Neural progenitor cell (in vitro differentiated cells): Measurements from ENCODE around the gene LPCAT3. TPM values are rescaled to one million over a fixed set of nuclear protein-coding genes. Genes with fewer than 3 reads are reported as not detected.
"Not testable (repeated sequence)": the region's sequence is repeated elsewhere in the genome, so short reads cannot be mapped to it uniquely, and the experiment has no call there.

Experiments used
- DNase-seq: peaks from one replicate; pipeline ENCODE4 v3.0.0-alpha.2; 2016; ENCODE audit warnings: low spot score
- H2AFZ ChIP-seq: fragments of 200-600 bp; sonication (generic); replicated peaks from 2 replicates; pipeline ENCODE4 v1.6.1; 2016; ENCODE audit warnings: antibody characterized with exemption
- H3F3A ChIP-seq: fragments of 200-600 bp; sonication (generic); 2 replicates; pipeline ENCODE4 v1.6.1; 2016; ENCODE audit warnings: antibody characterized with exemption, low read depth
- H3K27ac ChIP-seq: fragments of 200-600 bp; sonication (generic); 2 replicates; pipeline ENCODE4 v1.5.1; 2016; ENCODE audit warnings: mild to moderate bottlenecking
- H3K27me3 ChIP-seq: fragments of 200-600 bp; sonication (generic); 2 replicates; pipeline ENCODE4 v1.6.1; 2016; ENCODE audit warnings: mild to moderate bottlenecking, moderate library complexity
- H3K36me3 ChIP-seq: fragments of 200-600 bp; sonication (generic); 2 replicates; pipeline ENCODE4 v1.5.1; 2016
- H3K4me1 ChIP-seq: fragments of 200-600 bp; sonication (generic); 2 replicates; pipeline ENCODE4 v1.6.1; 2016; ENCODE audit warnings: mixed run types
- H3K4me2 ChIP-seq: fragments of 200-600 bp; sonication (generic); 2 replicates; pipeline ENCODE4 v1.6.1; 2016
- H3K4me3 ChIP-seq: fragments of 200-600 bp; sonication (generic); 2 replicates; pipeline ENCODE4 v1.5.1; 2016
- H3K79me2 ChIP-seq: fragments of 200-600 bp; sonication (generic); 2 replicates; pipeline ENCODE4 v1.6.1; 2016; ENCODE audit warnings: low read depth
- H3K9ac ChIP-seq: fragments of 200-600 bp; sonication (generic); 2 replicates; pipeline ENCODE4 v1.6.1; 2016
- H3K9me3 ChIP-seq: fragments of 200-600 bp; sonication (generic); 2 replicates; pipeline ENCODE4 v1.5.1; 2016; ENCODE audit warnings: low read depth
- H4K20me1 ChIP-seq: fragments of 200-600 bp; sonication (generic); 2 replicates; pipeline ENCODE4 v1.6.1; 2016; ENCODE audit warnings: low read depth
- H3K27ac Mint-ChIP-seq: 3 replicates; pipeline ENCODE4 v1.8.0; 2021; ENCODE audit warnings: mixed read lengths
- H3K27me3 Mint-ChIP-seq: 2 replicates; pipeline ENCODE4 v1.8.0; 2022; ENCODE audit warnings: low read depth, mild to moderate bottlenecking, inconsistent platforms, moderate library complexity, mixed read lengths; ENCODE audit not compliant: insufficient read depth
- H3K36me3 Mint-ChIP-seq: 3 replicates; pipeline ENCODE4 v1.8.0; 2021; ENCODE audit warnings: mixed read lengths
- H3K4me1 Mint-ChIP-seq: 3 replicates; pipeline ENCODE4 v1.8.0; 2021; ENCODE audit warnings: mixed read lengths
- H3K4me3 Mint-ChIP-seq: 3 replicates; pipeline ENCODE4 v1.8.0; 2021; ENCODE audit warnings: mild to moderate bottlenecking, moderate library complexity, mixed read lengths
- H3K9me3 Mint-ChIP-seq: 3 replicates; pipeline ENCODE4 v1.8.0; 2020; ENCODE audit warnings: mixed read lengths
- CTCF ChIP-seq: fragments of 200-600 bp; sonication (generic); IDR thresholded peaks from 2 replicates; pipeline ENCODE4 v1.5.1; 2017; ENCODE audit warnings: antibody characterized with exemption, mild to moderate bottlenecking
- EZH2 ChIP-seq: fragments of 200-600 bp; sonication (generic); IDR thresholded peaks from 2 replicates; pipeline ENCODE4 v1.6.1; 2017; ENCODE audit warnings: antibody characterized with exemption, mild to moderate bottlenecking, moderate library complexity
- EZH2phosphoT487 ChIP-seq: fragments of 200-600 bp; sonication (generic); IDR thresholded peaks from 2 replicates; pipeline ENCODE4 v1.6.1; 2017; ENCODE audit warnings: antibody characterized with exemption
- total RNA-seq: library from RNA; depleted of rRNA; stranded (reverse); fragments of >200 nt; gene quantifications from 2 replicates; pipeline ENCODE4 v1.2.3, GENCODE V29; 2015; ENCODE audit warnings: low replicate concordance

LPCAT3 gene
- total RNA-seq, 1 donor from 2014 or later = 18.1 TPM

GRCh38 chr12:7058163-7058845 is 40.0 kb upstream of the LPCAT3 start:
- TF ChIP-seq CTCF (no peak), EZH2 (no peak), EZH2phosphoT487 (no peak)
- H3K27me3 Mint-ChIP-seq = peaks cover 7% of the 10 kb centered on the region
- no peaks in the 10 kb centered on the region for H3K4me1 ChIP-seq

GRCh38 chr12:7055736-7056135 is 37.5 kb upstream of the LPCAT3 start:
- not testable (repeated sequence) for H3K27me3 Mint-ChIP-seq, H3K9me3 ChIP-seq, H3K27ac ChIP-seq, H3K4me1 Mint-ChIP-seq, H3K4me3 Mint-ChIP-seq, H3K27ac Mint-ChIP-seq, H3K79me2 ChIP-seq, H3F3A ChIP-seq, H3K4me2 ChIP-seq, H3K9me3 Mint-ChIP-seq, H3K4me1 ChIP-seq, H3K36me3 Mint-ChIP-seq, H3K27me3 ChIP-seq, H3K9ac ChIP-seq, H3K36me3 ChIP-seq, DNase-seq, H4K20me1 ChIP-seq, H3K4me3 ChIP-seq, H2AFZ ChIP-seq

More at GRCh38 chr12:7058163-7058845, 40.0 kb upstream of the LPCAT3 start:
- Histone ChIP-seq H2AFZ (no peak overlapping the region), H3K27me3 (no peaks in the 10 kb centered on the region), H4K20me1 (no peaks in the 10 kb centered on the region), H3K9me3 (no peaks in the 10 kb centered on the region), H3K27ac (no peak overlapping the region), H3K4me2 (no peak overlapping the region), H3F3A (no peaks in the 10 kb centered on the region), H3K4me3 (no peak overlapping the region), H3K79me2 (no peaks in the 10 kb centered on the region), H3K9ac (no peak overlapping the region), H3K36me3 (no peaks in the 10 kb centered on the region)
- Mint-ChIP-seq H3K4me3 (no peak overlapping the region), H3K9me3 (no peaks in the 10 kb centered on the region), H3K4me1 (peaks cover 6% of the 10 kb centered on the region), H3K36me3 (no peaks in the 10 kb centered on the region), H3K27ac (no peak overlapping the region)
- no peak for DNase-seq

GRCh38 chr12:7054925-7055324 is 36.6 kb upstream of the LPCAT3 start:
- H3K36me3 ChIP-seq = no peaks in the 10 kb centered on the region
- H4K20me1 ChIP-seq = no peaks in the 10 kb centered on the region
- Mint-ChIP-seq H3K27ac (no peak overlapping the region), H3K4me3 (no peak overlapping the region), H3K4me1 (no peaks in the 10 kb centered on the region), H3K27me3 (peaks cover 8% of the 10 kb centered on the region), H3K36me3 (no peaks in the 10 kb centered on the region), H3K9me3 (peaks cover 6% of the 10 kb centered on the region)
- DNase-seq = no peak
- no peaks in the 10 kb centered on the region for H3F3A ChIP-seq
- H3K79me2 ChIP-seq = no peaks in the 10 kb centered on the region
- TF ChIP-seq CTCF (no peak), EZH2phosphoT487 (no peak), EZH2 (no peak)
- H3K4me2 ChIP-seq = no peak overlapping the region
- H3K4me1 ChIP-seq = no peaks in the 10 kb centered on the region
- no peak overlapping the region for H2AFZ ChIP-seq
- no peak overlapping the region for H3K27ac ChIP-seq
- H3K4me3 ChIP-seq = no peak overlapping the region
- no peaks in the 10 kb centered on the region for H3K9me3 ChIP-seq
- no peaks in the 10 kb centered on the region for H3K27me3 ChIP-seq
- H3K9ac ChIP-seq = no peak overlapping the region

- not testable (repeated sequence) for H3K4me3 ChIP-seq, H3K4me3 Mint-ChIP-seq, H3K9me3 Mint-ChIP-seq, H3K4me2 ChIP-seq, H3K27me3 Mint-ChIP-seq, H3K36me3 Mint-ChIP-seq, H3K4me1 Mint-ChIP-seq, H4K20me1 ChIP-seq, H3K27ac Mint-ChIP-seq, H3K27me3 ChIP-seq, H3K9ac ChIP-seq, DNase-seq, H3K9me3 ChIP-seq, H3F3A ChIP-seq, H3K79me2 ChIP-seq, H3K36me3 ChIP-seq, H3K4me1 ChIP-seq, H3K27ac ChIP-seq, H2AFZ ChIP-seq
These were observed 31.7 kb upstream of the LPCAT3 start for GRCh38 chr12:7049973-7050372.

GRCh38 chr12:7049445-7049951 is 31.2 kb upstream of the LPCAT3 start:
- H3K4me1 ChIP-seq, H3K36me3 Mint-ChIP-seq, H3F3A ChIP-seq: not testable (repeated sequence)

More at GRCh38 chr12:7049445-7049951, 31.2 kb upstream of the LPCAT3 start:
- H3K4me2 ChIP-seq, H2AFZ ChIP-seq, H3K27ac Mint-ChIP-seq, H4K20me1 ChIP-seq, H3K9ac ChIP-seq, H3K9me3 ChIP-seq, H3K36me3 ChIP-seq, H3K27ac ChIP-seq, DNase-seq, H3K4me3 ChIP-seq, H3K4me1 Mint-ChIP-seq, H3K27me3 ChIP-seq, H3K27me3 Mint-ChIP-seq, H3K9me3 Mint-ChIP-seq, H3K4me3 Mint-ChIP-seq, H3K79me2 ChIP-seq: not testable (repeated sequence)
